ENCODE data around the gene ZNF783. TPM values are rescaled to one million over a fixed set of nuclear protein-coding genes. Genes with fewer than 3 reads are reported as not detected.
A peak's percentile ranks its signal among the peaks of the same experiment; 100 is the strongest.

Gene ZNF783
- total RNA-seq, 6 experiments from 2014 or later: 1.5 to 4.9 (median 3.0) TPM

DNA sequence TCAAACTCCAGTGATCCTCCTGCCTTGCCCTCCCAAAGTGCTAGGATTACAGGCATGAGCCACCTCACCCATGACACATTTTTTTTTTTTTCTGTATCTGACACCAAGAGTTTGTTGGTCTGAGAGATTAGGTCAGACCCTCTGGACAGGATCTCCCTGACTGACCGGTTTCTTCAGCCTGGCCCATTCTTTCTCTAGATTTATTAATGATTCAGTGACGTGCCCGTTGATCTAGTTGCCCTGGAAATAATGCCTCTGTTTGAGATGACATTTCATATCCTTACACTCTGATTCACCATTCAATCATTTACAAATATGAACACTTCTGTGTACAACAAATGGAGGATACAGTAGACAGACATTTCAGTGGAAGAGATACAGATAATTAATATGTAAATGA, 23.9 kb upstream of the ZNF783 start:
- no peak overlapping the region for H3K4me3 ChIP-seq
- H3K4me1 ChIP-seq: peaks cover 0 to 25% (median 0%) of the 10 kb centered on the region in 4 donors
- ATAC-seq: no peak
- no peaks in the 10 kb centered on the region for H3K36me3 ChIP-seq
- no peaks in the 10 kb centered on the region for H3K9me3 ChIP-seq
- intact Hi-C loops (cut with DNase I): no loop called here
- TF ChIP-seq POLR2A (IDR thresholded peaks at IDR 0.05): no peak
- TF ChIP-seq, protein P1, sequence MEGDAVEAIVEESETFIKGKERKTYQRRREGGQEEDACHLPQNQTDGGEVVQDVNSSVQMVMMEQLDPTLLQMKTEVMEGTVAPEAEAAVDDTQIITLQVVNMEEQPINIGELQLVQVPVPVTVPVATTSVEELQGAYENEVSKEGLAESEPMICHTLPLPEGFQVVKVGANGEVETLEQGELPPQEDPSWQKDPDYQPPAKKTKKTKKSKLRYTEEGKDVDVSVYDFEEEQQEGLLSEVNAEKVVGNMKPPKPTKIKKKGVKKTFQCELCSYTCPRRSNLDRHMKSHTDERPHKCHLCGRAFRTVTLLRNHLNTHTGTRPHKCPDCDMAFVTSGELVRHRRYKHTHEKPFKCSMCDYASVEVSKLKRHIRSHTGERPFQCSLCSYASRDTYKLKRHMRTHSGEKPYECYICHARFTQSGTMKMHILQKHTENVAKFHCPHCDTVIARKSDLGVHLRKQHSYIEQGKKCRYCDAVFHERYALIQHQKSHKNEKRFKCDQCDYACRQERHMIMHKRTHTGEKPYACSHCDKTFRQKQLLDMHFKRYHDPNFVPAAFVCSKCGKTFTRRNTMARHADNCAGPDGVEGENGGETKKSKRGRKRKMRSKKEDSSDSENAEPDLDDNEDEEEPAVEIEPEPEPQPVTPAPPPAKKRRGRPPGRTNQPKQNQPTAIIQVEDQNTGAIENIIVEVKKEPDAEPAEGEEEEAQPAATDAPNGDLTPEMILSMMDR (IDR thresholded peaks at IDR 0.05): no peak
- H3K27ac ChIP-seq: no peak overlapping the region
- DNase-seq: no peak
- no peaks in the 10 kb centered on the region for H3K27me3 ChIP-seq
- 65% methylated on average over 3 of the region's 3 CpGs for WGBS (ENCODE audit: insufficient coverage, low coverage, low lambda C conversion rate, missing lambda C conversion rate)

DNA sequence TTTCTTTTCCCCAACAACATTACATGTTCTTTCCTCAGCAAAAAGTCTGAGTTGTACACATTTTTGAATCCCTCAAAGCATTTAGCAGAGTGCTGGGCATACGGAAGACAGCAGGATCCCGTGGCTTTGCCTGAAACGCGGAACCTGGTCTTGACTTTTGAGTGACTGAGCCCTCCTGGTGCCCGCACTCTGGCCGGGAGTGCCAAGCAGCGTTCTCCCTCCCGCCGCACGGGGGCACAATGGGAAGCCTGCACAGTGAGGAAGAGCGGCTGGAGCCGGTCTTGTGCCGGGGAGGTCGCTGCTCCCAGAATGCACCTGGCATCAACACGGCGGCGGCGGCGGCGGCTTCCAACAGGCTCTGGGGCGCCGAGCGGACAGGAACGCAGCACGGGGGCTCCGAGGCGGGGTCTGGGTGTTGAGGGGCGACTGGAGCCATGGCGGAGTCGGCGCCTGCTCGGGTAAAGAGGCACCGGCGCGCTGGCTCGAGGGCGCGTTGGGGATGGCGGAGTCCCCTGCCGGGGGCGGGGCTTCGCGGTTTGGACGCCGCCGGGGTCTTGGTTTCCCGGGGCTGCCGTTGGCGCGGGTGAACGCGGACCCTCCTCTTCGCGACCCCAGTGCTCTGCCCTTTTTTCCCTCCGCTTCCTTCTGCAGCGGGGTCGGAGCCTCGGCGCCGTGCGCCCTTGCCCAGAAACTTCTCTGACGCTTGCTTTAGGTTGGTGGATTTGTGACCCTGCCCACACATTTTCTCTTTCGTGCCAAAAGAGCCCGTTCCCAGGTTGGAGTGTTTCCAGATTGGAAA, 22.5 kb upstream of the ZNF783 start, which contains the start of gene ZNF212:
ZNF212 (plus strand) TSS at position 307 of the 799 bp plus-strand sequence; CDS start at position 435, 128 bp downstream.
- peak; percentile 18 for TF ChIP-seq POLR2A (IDR thresholded peaks at IDR 0.05)
- TF ChIP-seq, protein P1 (IDR thresholded peaks at IDR 0.05): peak; percentile 88 to 91 (median 90)
- under 1% methylated on average over 15 of the region's 64 CpGs for WGBS (ENCODE audit: insufficient coverage, low coverage, low lambda C conversion rate, missing lambda C conversion rate)
- peak within 1 kb of the TSS; percentile 93 to 98 (median 95) for H3K4me3 ChIP-seq
- peak within 1 kb of the TSS; percentile 61 to 76 (median 62) for H3K27ac ChIP-seq
- no peaks in the 10 kb centered on the region for H3K36me3 ChIP-seq
- peak; percentile 99 to 100 (median 99) for ATAC-seq
- no peaks in the 10 kb centered on the region for H3K27me3 ChIP-seq
- intact Hi-C loops (cut with DNase I): no loop called here
- peak; percentile 92 to 95 (median 94) for DNase-seq
- peaks cover 0 to 29% (median 0%) of the 10 kb centered on the region in 4 donors for H3K4me1 ChIP-seq
- H3K9me3 ChIP-seq: no peaks in the 10 kb centered on the region

DNA sequence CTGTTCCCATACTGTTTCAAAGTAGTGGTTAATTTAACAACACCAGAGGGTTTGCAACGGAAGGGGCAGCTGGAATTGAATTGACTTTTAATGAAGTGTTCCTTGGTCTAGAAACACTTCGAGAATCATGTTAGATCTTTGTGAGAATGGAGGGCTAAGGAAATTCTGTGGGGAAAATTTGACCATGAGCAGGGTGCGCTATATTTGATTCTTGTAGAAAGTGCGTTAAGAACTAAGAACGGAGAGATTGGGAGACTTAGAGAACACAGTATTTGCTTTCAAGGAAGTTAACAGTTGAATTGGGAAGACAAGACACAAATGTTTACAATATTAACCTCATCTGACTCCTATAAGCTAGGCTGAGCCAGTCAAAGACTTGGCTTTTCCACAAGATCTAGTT, 21.4 kb upstream of the ZNF783 start:
- no peaks in the 10 kb centered on the region for H3K36me3 ChIP-seq
- no peak for TF ChIP-seq POLR2A (IDR thresholded peaks at IDR 0.05)
- TF ChIP-seq, protein P1 (IDR thresholded peaks at IDR 0.05): no peak
- intact Hi-C loops (cut with DNase I): no loop called here
- H3K4me1 ChIP-seq: peaks cover 0 to 29% (median 0%) of the 10 kb centered on the region in 4 donors
- H3K9me3 ChIP-seq: no peaks in the 10 kb centered on the region
- H3K4me3 ChIP-seq: peak overlapping the region; percentile 93 to 98 (median 95)
- no peak for ATAC-seq
- no peak for DNase-seq
- peak overlapping the region in 1 of 3 donors; percentile 62 for H3K27ac ChIP-seq
- no peaks in the 10 kb centered on the region for H3K27me3 ChIP-seq
- WGBS (ENCODE audit: insufficient coverage, low coverage, low lambda C conversion rate, missing lambda C conversion rate): 47% methylated on average over 3 of the region's 5 CpGs

DNA sequence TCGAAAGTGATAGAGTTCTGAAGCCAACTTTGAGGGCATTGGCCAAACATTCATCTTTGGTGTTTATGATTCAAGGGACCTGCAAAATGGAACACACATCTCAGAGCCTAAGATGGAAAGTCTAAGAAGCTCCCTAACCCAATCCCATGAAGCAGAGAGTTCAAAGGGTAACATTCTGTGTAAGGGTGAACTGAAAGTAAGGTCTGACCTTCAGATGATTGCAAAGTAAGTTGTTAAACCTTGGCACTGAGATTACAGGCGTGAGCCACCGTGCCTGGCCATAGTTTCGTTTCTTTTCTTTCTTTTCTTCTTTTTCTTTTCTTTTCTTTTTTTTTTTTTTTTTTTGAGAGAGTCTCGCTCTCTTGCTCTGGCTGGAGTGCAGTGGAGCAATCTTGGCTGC, 20.3 kb upstream of the ZNF783 start:
- H3K9me3 ChIP-seq: no peaks in the 10 kb centered on the region
- H3K27me3 ChIP-seq: no peaks in the 10 kb centered on the region
- H3K4me3 ChIP-seq: peak overlapping the region in 2 of 3 donors; percentile 28 to 42
- H3K27ac ChIP-seq: peak overlapping the region; percentile 5 to 62 (median 33)
- TF ChIP-seq, protein P1 (IDR thresholded peaks at IDR 0.05): no peak
- no peak for TF ChIP-seq POLR2A (IDR thresholded peaks at IDR 0.05)
- peak; percentile 35 to 52 (median 44) for ATAC-seq
- peaks cover 0 to 29% (median 0%) of the 10 kb centered on the region in 4 donors for H3K4me1 ChIP-seq
- no peaks in the 10 kb centered on the region for H3K36me3 ChIP-seq
- no peak for DNase-seq
- WGBS (ENCODE audit: insufficient coverage, low coverage, low lambda C conversion rate, missing lambda C conversion rate): 27% methylated on average over 4 of the region's 5 CpGs
- intact Hi-C loops (cut with DNase I): no loop called here
